HepG2 (cell line): ENCODE results near the gene DAB2. TPM values are rescaled to one million over a fixed set of nuclear protein-coding genes. Genes with fewer than 3 reads are reported as not detected.

ENCODE experiments used
- ATAC-seq: fragments of 200-7000 bp; cut with Tn5 transposase; 3 replicates; pipeline ENCODE4 v1.9.1; 2020; ENCODE audit warnings: mild to moderate bottlenecking, moderate library complexity
- BruUV-seq: library from RNA; stranded (reverse); fragments of 400-500 nt; replicated peaks from 2 replicates; lab custom pipeline; 2021; lab: Mats Ljungman, UMichigan
- CTCF ChIA-PET: fragments of 300-600 bp; formaldehyde crosslinking; extraction: SDS; loops from one replicate; lab custom pipeline; 2021; ENCODE audit warnings: low total read pairs, inconsistent platforms, low intra/inter-chr PET ratio; lab: Yijun Ruan, JAX
- POLR2A ChIA-PET: fragments of 350-600 bp; sonication (Branson Sonifier 250); formaldehyde crosslinking; loops from one replicate; lab custom pipeline; 2020; ENCODE audit warnings: antibody characterized with exemption, inconsistent platforms; lab: Yijun Ruan, JAX
- DNase-seq: peaks from one replicate; pipeline ENCODE4 v3.0.0-alpha.2; 2015; ENCODE audit warnings: low spot score
- FAIRE-seq: peaks from 3 replicates; lab custom pipeline; 2011; peaks lifted over from hg19 to GRCh38; lab: Jason Lieb, UNC
- H2AFZ ChIP-seq: one replicate; pipeline ENCODE4 v1.6.1; 2011; ENCODE audit warnings: low read length, inconsistent platforms
- H3K27ac ChIP-seq: fragments of 300-600 bp; 3 replicates; pipeline ENCODE4 v1.8.0; 2011; ENCODE audit warnings: mixed run types, mild to moderate bottlenecking, mixed read lengths, low read length, inconsistent platforms; ENCODE audit not compliant: insufficient read depth; ENCODE audit errors: extremely low read length
- H3K27me3 ChIP-seq, 2 experiments: fragments of 200-600 bp in 1 of 2; 2 replicates in 1 of 2; 3 replicates in 1 of 2; pipeline versions ENCODE4 v1.6.0 to v1.8.0; 2011; ENCODE audit warnings: low read length in 2 of 2, mild to moderate bottlenecking in 2 of 2, moderate library complexity in 2 of 2, inconsistent platforms in 1 of 2; ENCODE audit not compliant: insufficient read depth in 2 of 2, control insufficient read depth in 1 of 2
- H3K36me3 ChIP-seq, 2 experiments: fragments of 200-600 bp in 1 of 2; replicated peaks in 1 of 2; 2 replicates in 1 of 2; 3 replicates in 1 of 2; pipeline versions ENCODE4 v1.5.1 to v1.8.0; 2011; ENCODE audit warnings: low read length in 2 of 2, inconsistent platforms in 1 of 2; ENCODE audit not compliant: insufficient read depth in 2 of 2, control insufficient read depth in 1 of 2
- H3K4me1 ChIP-seq: 2 replicates; pipeline ENCODE4 v1.5.1; 2012; ENCODE audit warnings: low read length, inconsistent platforms; ENCODE audit not compliant: insufficient read depth
- H3K4me2 ChIP-seq: 2 replicates; pipeline ENCODE4 v1.6.0; 2011; ENCODE audit warnings: low read depth, low read length, inconsistent platforms
- H3K4me3 ChIP-seq, 3 experiments: fragments of 200-600 bp in 1 of 3; sonication (generic), shearing (Covaris generic) in 1 of 3; replicated peaks in 1 of 3; 2 replicates each; pipeline ENCODE4 v1.5.1; 2011 to 2016; ENCODE audit warnings: low read length in 3 of 3, inconsistent platforms in 2 of 3, low read depth in 2 of 3, mild to moderate bottlenecking in 2 of 3, control low read depth in 1 of 3, mixed read lengths in 1 of 3; ENCODE audit not compliant: insufficient read depth in 1 of 3
- H3K79me2 ChIP-seq: one replicate; pipeline ENCODE4 v1.6.1; 2011; ENCODE audit warnings: low read length, inconsistent platforms; ENCODE audit not compliant: insufficient read depth
- H3K9ac ChIP-seq: 2 replicates; pipeline ENCODE4 v1.6.0; 2011; ENCODE audit warnings: mild to moderate bottlenecking, low read depth, low read length, inconsistent platforms; ENCODE audit not compliant: insufficient read depth
- H3K9me3 ChIP-seq: 2 replicates; pipeline ENCODE4 v1.5.1; 2012; ENCODE audit warnings: mild to moderate bottlenecking, low read length
- H4K20me1 ChIP-seq: 2 replicates; pipeline ENCODE4 v1.6.0; 2011; ENCODE audit warnings: inconsistent platforms, mild to moderate bottlenecking, low read length, moderate library complexity; ENCODE audit not compliant: insufficient read depth
- PRDM10 ChIP-seq: sonication (generic); formaldehyde crosslinking; IDR thresholded peaks from 2 replicates; pipeline ENCODE4 v1.4.0; 2020; ENCODE audit warnings: low read depth, missing genetic modification reagents
- TOE1 ChIP-seq: sonication (generic); formaldehyde crosslinking; IDR thresholded peaks from 2 replicates; pipeline ENCODE4 v1.4.0; 2020; ENCODE audit warnings: mild to moderate bottlenecking, missing genetic modification reagents
- ZBTB40 ChIP-seq, 2 experiments: fragments of 450-650 bp in 1 of 2; sonication (generic) in 1 of 2; formaldehyde crosslinking in 1 of 2; IDR thresholded peaks; 2 replicates each; pipeline versions ENCODE4 v1.6.1 to v1.8.0; 2016 to 2022; ENCODE audit warnings: antibody characterized with exemption in 1 of 2, mild to moderate bottlenecking in 1 of 2, missing genetic modification reagents in 1 of 2
- ZBTB44 ChIP-seq: sonication (generic); formaldehyde crosslinking; IDR thresholded peaks from 2 replicates; pipeline ENCODE4 v1.4.0; 2020; ENCODE audit warnings: missing genetic modification reagents
- ZNF615 ChIP-seq: sonication (generic); formaldehyde crosslinking; IDR thresholded peaks from 2 replicates; pipeline ENCODE4 v1.5.0; 2020; ENCODE audit warnings: mild to moderate bottlenecking, missing genetic modification reagents, borderline replicate concordance
- ZNF703 ChIP-seq: sonication (generic); formaldehyde crosslinking; IDR thresholded peaks from 2 replicates; pipeline ENCODE4 v1.5.1; 2020; ENCODE audit warnings: missing genetic modification reagents, mild to moderate bottlenecking, moderate library complexity, borderline replicate concordance
- ZNF790 ChIP-seq: sonication (generic); formaldehyde crosslinking; IDR thresholded peaks from 2 replicates; pipeline ENCODE4 v1.8.0; 2022; ENCODE audit warnings: missing genetic modification reagents, mild to moderate bottlenecking, borderline replicate concordance
- ZSCAN29 ChIP-seq: sonication (generic); formaldehyde crosslinking; conservative IDR thresholded peaks from 2 replicates; pipeline ENCODE4 v1.4.0; 2020; ENCODE audit warnings: mild to moderate bottlenecking, missing genetic modification reagents
- WGBS: methylation state at CpG from one replicate; pipeline ENCODE4 v1.1.6; 2017; ENCODE audit warnings: low lambda C conversion rate; 5-methylcytosine and 5-hydroxymethylcytosine counted together
- in situ Hi-C: cut with HindIII; loops from 2 replicates; pipeline ENCODE4 v1.10.0; 2017; ENCODE audit warnings: low pct_unique_long_range_greater_than_20kb; ENCODE audit not compliant: extremely low pct_ligation_motif_present
- intact Hi-C: fragments of 100-400 bp; cut with micrococcal nuclease; formaldehyde crosslinking; loops from one replicate; pipeline ENCODE4 v1.10.0; 2022; ENCODE audit not compliant: unreplicated experiment
- polyA plus RNA-seq, 8 experiments: library from polyadenylated mRNA; depleted of rRNA in 3 of 8; stranded (reverse) in 7 of 8; unstranded in 1 of 8; fragments of >200 nt; fragmentation: Illumina TruSeq in 4 of 8; extraction: Trizol in 4 of 8; gene quantifications; 2 replicates each; pipeline versions ENCODE4 v1.2.1 to v1.2.3, GENCODE V29; 2011 to 2016; ENCODE audit warnings: low read depth in 4 of 8, missing spikeins in 1 of 8, mixed read lengths in 1 of 8; ENCODE audit not compliant: insufficient read depth in 1 of 8
- total RNA-seq, 5 experiments: library from RNA; depleted of rRNA; stranded (reverse); fragments of >200 nt; fragmentation: Illumina TruSeq; extraction: Trizol; gene quantifications; 2 replicates each; pipeline ENCODE4 v1.2.3, GENCODE V29; 2016; ENCODE audit warnings: low read depth in 1 of 5

The DAB2 gene
- total and polyA plus RNA-seq, 2 of the 13 experiments (the other 11 are each of a cell fraction or from before 2014, with no cell fraction given): 6.4 to 6.5 TPM

GRCh38 chr5:39373791-39374190 is 51.0 kb downstream of the DAB2 start (continued):
- TF ChIP-seq ZNF615 (CRISPR knock-in tag) (no peak), TOE1 (CRISPR knock-in tag) (no peak), PRDM10 (CRISPR knock-in tag) (no peak), ZNF703 (CRISPR knock-in tag) (no peak), ZBTB44 (CRISPR knock-in tag) (no peak)
- TF ChIP-seq, all 625 proteins: peak for 0

- ATAC-seq (no peak), DNase-seq (no peak), FAIRE-seq (no peak)
- Histone ChIP-seq H3K4me2 (no peak overlapping the region), H4K20me1 (no peaks in the 10 kb centered on the region), H3K4me3 (no peak overlapping the region), H2AFZ (no peak overlapping the region), H3K4me1 (no peaks in the 10 kb centered on the region), H3K36me3 (peaks cover 0 to under 1% of the 10 kb centered on the region in 2 experiments; a peak in 1 of 5 replicates), H3K9ac (no peak overlapping the region), H3K79me2 (no peaks in the 10 kb centered on the region), H3K9me3 (no peaks in the 10 kb centered on the region), H3K27ac (no peak overlapping the region), H3K27me3 (no peaks in the 10 kb centered on the region)
- ChIA-PET CTCF (no interaction called here), POLR2A (no interaction called here)
- WGBS: 90% methylated on average over 3 of the region's 3 CpGs
- in situ Hi-C loops: no loop called here
- BruUV-seq: no TSS peak
- intact Hi-C loops: loop anchor here (10.0 kb wide), 1 partner anchor 226 kb away; no protein-coding TSS in a partner anchor
- TF ChIP-seq ZNF790 (CRISPR knock-in tag) (no peak), ZBTB40 (IDR thresholded peaks at IDR 0.05) (no peak), ZBTB40 (CRISPR knock-in tag; IDR thresholded peaks at IDR 0.05) (no peak), ZSCAN29 (CRISPR knock-in tag) (no peak)
Measured at GRCh38 chr5:39371367-39371635, 53.5 kb downstream of the DAB2 start.
